GM21723 (cell line): ENCODE data around the gene KRT75.
"Not testable (repeated sequence)": the region's sequence is repeated elsewhere in the genome, so short reads cannot be mapped to it uniquely, and the experiment has no call there.

Experiments
- ATAC-seq: cut with Tn5 transposase; IDR thresholded peaks from one replicate; pipeline ENCODE4 v1.9.1; 2021; ENCODE audit warnings: mild to moderate bottlenecking, moderate library complexity; ENCODE audit not compliant: unreplicated experiment

The KRT75 gene

GRCh38 chr12:52434081-52434733 lies at the start of gene KRT75:
KRT75 (minus strand) TSS chr12:52434371; CDS start chr12:52434304, 67 bp downstream.
- no peak for ATAC-seq

DNA sequence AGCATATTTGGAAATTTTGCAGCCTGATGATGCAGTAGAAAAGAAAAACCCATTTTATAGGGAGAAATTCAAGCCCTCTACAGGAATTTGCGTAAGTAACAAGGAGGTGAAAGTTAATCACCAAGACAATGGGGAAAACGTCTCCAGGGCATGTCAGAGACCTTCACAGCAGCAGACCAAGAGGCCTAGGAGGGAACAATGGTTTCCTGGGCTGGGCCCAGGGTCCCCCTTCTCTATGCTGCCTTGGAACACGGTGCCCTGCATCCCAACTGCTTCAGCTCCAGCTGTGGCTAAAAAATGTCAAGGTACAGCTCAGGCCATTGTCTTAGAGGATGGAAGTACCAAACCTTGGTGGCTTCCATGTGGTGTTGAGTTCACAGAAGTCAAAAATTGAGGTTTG lies 45.9 kb upstream of the KRT75 start:
- no peak for ATAC-seq

- no peak for ATAC-seq
Observed at GRCh38 chr12:52477651-52478050, 43.5 kb upstream of the KRT75 start.

DNA sequence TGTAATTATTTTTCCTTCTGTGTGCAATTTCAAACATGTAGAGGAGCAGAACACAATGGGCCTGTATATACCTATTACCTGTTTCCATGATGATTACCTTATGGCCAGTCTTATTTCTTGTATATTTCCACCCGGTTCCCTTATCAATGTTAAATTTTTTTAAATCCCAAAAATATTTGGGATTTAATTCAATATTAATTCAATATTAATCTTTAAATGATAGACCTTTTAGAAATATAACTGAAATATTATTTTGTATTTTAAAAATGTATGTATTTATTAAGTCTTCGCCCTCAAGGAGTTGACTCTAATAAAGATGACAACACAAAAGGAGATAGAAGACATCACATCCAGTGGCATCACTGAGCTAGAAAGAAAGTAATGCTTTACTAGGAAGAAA lies 40.0 kb upstream of the KRT75 start:
- ATAC-seq, result no peak

DNA sequence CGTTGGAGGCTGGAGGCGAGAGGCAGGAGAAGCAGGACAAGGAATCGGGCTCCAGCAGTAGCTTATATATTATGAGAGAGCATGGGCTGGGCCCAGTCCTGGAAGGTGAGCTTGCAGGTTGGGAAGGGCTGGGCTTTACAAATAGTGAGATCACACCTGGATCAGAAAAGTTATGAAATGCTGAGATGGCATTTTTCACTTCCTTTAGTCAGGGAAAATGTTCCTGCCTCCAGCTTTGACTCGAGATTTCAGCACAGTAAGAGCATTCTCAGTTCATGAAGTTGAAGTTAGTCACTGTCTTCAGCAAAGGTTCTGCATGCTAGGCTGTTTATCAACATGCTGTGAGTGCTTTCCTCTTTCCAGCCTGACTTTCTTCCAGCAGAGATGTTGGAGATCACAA lies 39.6 kb upstream of the KRT75 start, which contains the start of gene KRT6C:
Gene KRT6C (minus strand): TSS at position 38 of the 400 bp plus-strand sequence. CDS start 68 bp downstream, outside the sequence.
- ATAC-seq, result no peak

DNA sequence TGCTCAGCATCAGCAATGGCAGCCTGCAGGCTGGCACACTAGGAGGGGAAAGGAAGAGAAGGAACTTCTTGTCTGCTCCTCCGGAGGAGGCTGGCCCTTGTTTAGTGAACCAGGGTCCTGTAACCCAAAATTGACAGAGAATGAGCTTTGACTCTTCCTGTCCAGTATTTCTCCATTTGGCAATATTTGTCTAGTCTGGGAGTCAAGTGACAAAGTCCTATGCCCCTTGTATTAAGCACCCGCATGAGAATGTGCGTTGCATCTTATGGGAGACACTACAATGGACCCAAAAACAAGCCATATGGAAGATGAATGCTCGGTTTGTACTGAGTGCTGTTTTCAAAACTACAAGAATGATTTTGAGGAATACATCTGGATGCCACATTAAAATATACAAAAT lies 35.7 kb upstream of the KRT75 start:
- no peak for ATAC-seq

DNA sequence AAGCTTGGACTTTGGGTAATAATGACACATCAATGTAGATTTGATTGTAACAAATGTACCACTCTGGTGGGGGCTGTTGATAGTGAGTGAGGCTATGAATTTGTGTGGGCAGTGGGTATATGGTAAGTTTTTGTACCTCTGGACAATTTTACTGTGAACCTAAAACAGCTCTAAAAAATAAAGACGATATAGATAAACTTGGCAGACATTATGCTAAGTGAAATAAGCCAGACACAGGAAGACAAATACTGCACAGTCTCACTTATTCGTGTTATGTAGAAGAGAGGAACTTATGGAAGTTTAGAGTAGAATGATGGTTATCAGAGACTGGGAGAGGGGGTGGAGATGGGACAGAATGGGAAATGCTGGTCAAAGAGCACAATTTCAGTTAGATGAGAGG lies 30.7 kb upstream of the KRT75 start:
- ATAC-seq, result no peak

DNA sequence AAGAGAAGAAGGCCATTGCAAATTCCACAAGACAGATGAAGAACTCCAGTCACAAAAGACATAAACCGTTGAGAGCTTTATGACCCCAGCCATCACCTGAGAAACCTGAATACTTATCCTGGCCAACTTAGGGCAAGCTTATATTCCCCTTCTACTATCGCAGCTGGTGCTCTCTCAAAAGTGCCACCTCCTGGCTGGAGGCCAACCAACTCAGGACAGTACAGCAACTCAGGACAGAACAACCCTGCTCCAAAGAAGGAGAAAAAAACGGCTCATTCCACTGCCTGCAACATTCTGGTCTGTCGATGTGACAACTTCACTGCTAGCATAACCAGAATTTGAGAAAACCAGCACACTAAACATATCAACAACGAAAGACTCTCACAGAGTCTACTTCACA lies 27.5 kb upstream of the KRT75 start:
- no peak for ATAC-seq

- no peak for ATAC-seq
Observed at GRCh38 chr12:52458861-52459260, 24.7 kb upstream of the KRT75 start.

DNA sequence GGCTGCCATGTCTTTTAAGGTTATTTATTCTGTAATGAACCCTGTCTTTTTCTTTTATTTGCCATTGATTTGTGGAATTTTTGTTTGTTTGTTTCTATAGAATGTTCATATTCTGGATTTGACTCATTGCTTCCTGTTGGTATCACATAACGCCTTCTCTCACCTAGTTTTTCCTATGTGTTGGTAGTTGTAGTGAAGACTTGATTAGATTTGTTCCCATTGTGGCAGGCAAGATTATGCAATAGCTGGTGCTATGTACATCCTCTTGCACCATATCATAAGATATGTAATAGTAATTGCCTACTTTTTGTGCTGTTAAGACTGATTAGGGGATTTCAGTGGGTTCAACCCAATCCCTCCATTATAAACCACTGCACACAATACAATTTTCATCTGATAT lies 21.6 kb upstream of the KRT75 start:
- no peak for ATAC-seq

GRCh38 chr12:52454411-52455201 lies 20.4 kb upstream of the KRT75 start:
- ATAC-seq, result no peak

DNA sequence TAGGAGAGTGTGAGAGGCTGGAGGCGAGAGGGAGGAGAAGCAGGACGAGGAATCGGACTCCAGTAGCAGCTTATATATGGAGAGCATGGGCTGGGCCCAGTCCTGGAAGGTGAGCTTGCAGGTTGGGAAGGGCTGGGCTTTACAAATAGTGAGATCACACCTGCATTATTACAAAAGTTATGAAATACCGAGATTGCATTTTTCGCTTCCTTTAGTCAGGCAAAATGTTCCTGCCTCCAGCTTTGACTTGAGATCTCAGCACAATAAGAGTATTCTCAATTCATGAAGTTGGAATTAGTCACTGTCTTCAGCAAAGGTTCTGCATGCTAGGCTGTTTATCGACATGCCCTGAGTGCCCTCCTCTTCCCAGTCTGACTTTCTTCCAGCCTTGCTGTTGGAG lies 17.9 kb upstream of the KRT75 start, which contains the start of gene KRT6B:
Gene KRT6B (minus strand): TSS at position 46 of the 400 bp plus-strand sequence. CDS start 68 bp downstream, outside the sequence.
- no peak for ATAC-seq

DNA sequence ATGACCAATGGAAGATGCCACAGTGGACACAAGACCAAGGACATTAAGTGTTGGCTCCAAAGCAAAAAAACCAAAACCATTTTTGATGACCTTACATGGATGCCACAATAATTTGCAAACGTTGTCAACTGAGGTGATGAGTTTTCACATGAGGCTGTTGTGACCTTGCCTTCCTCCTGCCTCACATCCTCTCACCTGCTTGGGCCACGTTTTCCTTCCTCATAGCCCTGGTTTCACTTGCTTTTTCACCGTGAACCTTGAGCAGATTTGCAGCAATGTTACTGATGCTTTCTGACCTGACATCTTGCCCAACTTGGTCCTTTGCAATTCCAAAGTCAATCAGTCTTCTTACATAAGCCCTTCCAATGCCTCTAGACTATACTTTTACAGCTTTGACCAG lies 14.1 kb upstream of the KRT75 start:
- ATAC-seq, result no peak

- ATAC-seq, result not testable (repeated sequence)
Observed at GRCh38 chr12:52447196-52447595, 13.0 kb upstream of the KRT75 start.

DNA sequence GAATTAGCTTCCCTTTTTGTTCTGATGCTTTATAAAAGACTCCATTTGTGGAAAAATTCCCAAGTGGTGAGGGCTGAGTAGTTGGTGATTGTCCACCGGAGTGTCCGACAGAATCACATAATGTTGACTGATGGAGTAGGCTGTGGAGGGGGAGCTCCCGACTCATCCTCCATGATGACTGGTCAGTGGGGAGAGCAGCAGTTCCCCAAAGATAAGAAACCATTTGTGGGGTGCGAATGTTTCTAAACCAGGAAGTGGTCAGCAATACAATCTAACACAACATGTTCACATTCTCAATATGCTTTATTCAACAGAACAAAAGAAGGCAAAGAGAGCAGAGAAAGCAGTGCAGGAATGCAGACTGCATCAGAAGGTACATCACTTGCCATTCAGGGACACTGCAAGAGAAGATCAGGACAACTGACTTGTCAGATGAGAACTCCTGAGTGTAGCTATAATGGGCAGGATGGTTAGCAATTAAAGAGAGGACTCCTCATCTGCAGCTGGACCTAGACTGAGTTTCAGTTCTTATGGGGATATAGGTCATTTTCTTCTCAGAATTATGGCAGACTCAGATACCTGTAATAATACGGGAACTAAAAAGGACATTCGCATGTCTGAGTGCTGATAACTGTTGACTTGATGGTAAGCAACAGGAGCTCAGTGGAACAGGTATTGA lies 12.3 kb upstream of the KRT75 start:
- ATAC-seq, result no peak

- no peak for ATAC-seq
Observed at GRCh38 chr12:52445876-52446275, 11.7 kb upstream of the KRT75 start.

- no peak for ATAC-seq
Observed at GRCh38 chr12:52444647-52445595, 10.8 kb upstream of the KRT75 start.

DNA sequence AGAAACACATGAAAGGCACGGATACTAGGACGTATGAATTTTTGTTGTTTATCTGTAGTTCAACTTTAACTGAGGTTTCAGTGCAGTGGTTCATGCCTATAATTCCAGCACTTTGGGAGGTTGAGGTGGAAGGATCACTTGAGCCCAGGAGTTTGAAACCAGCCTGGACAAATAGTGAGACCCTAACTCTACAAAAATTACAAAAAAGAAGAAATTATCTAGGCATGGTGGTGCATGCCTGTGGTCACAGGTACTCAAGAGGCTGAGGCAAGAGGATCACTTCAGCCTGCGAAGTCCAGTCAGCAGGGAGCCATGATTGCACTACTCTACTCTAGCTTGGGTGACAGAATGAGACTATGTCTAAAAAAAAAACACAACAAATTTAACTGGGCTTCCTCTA lies 9.8 kb upstream of the KRT75 start:
- ATAC-seq, result no peak

- no peak for ATAC-seq
Observed at GRCh38 chr12:52442600-52443061, 8.5 kb upstream of the KRT75 start.

- no peak for ATAC-seq
Observed at GRCh38 chr12:52441320-52441911, 7.2 kb upstream of the KRT75 start.
